NCI-H2196 (cell line): ENCODE data around the gene CLIC3.
A peak's percentile ranks its signal among the peaks of the same experiment; 100 is the strongest.

ENCODE experiments used
- DNase-seq: peaks from one replicate; lab custom pipeline; 2025; ENCODE audit not compliant: unreplicated experiment; lab: John Stamatoyannopoulos, UW

The CLIC3 gene

GRCh38 chr9:137031904-137032640, 35.7 kb upstream of the CLIC3 start, which contains the start of gene FUT7:
FUT7 (minus strand) TSS chr9:137032088; CDS start chr9:137031991, 97 bp downstream.
- no peak for DNase-seq

DNA sequence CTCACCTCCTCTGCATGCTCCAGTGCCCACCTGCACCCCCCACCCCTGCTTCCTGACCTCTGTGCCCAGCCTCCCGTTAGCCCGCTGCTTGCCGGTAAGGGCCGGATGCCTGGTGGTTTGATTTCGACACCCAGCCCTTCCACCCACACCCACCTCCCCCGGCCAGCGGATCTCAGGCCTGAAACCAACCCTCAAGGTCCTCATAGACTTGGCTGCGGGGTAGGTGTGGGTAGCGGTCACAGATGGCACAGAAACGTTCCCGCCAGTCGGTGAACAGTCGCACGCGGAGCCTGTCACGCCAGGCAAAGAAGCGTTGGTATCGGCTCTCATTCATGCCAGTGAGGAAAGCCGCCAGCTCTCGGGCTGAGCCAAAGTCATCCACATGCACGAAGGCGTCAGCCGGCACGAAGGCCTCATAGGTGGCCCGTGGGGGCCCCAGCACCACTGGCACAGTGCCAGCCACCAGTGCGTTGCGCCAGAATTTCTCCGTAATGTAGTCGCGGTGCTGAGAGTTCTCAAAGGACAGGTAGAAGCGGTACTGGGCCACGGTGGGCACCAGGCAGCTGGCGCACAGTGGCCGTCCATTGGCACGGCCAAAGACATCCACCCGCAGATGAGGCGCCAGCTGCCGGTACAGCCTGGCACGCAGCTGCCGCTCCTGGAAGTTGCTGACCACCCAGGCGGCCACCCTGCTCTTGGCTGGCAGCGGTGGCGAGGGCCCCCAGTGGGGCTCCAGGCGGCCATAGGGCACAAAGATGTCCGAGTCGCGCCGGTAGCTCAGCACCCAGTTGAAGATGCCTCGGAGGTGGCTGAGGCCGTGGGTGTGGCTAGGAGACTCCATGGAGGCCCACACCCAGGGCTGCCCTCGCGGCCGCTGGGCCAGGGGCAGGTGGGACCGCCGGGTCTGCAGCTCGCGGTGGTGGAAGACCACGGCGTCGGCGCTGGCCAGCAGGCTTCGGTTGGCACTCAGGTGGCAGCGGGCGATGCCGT, 34.5 kb upstream of the CLIC3 start:
- no peak for DNase-seq

DNA sequence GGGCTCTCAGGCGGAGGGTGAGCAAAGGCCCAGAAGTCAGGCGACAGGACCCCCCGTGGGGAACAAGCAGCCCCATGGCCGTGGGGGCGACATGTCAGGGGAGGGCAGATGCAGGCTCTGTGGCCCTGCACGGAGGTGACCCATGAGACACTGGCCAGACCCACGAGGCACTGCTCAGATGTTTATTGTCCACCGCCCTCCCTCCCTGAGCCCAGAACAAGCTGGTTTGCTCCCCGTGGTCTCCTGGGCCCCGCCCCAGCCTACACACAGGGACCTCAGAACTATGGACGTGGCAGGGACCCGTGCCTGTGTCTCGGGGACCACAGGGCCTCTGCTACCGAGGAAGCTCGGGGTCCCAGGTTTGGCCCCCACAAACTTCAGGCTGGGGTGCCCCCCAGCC, 33.6 kb upstream of the CLIC3 start:
- no peak for DNase-seq

DNA sequence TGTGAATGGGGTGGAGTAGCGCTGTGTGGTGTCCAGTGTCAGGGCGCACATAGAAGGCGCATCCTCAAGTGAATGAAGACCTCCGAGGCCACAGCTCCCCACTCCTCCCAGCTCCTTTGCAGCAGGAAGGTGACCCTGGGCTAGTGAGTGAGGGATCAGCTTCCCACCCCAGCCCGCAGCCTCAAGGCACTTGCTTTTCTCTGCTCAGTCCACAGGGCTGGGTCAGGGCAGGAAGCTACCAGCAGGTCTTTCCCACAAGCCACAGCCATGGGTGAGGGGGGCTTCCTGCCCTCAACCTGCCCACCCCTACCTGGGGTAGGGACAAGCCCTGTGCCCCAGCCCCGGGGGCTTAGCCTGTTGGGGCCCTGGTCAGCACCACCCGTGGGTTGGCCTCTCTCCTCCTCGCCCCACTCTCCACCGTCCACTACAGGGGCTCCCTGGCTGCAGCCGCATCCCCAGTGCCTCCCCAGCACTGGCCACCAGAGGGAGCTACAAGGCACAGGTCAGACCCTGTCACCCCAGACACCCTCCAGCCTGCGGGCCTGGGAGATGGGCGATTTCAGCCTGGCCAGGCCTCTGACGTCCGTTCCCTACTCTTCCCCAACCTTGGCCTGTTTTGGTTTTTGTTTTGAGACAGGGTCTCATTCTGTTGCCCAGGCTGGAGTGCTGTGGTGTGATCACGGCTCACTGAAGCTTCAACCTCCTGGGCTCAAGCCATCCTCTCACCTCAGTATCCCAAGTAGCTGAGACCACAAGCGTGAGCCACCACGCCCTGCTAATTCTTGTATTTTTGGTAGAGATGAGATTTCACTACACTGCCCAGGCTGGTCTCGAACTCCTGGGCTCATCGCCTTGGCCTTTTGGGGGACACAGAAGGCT, 32.9 kb upstream of the CLIC3 start:
- peak; percentile 73 for DNase-seq

- peak; percentile 84 for DNase-seq
These were observed 32.1 kb upstream of the CLIC3 start for GRCh38 chr9:137028263-137029057.

GRCh38 chr9:137027369-137028262, 31.2 kb upstream of the CLIC3 start, which contains the start of gene ABCA2:
ABCA2 (minus strand) TSS chr9:137028237; CDS start chr9:137028140, 97 bp downstream.
- no peak for DNase-seq

DNA sequence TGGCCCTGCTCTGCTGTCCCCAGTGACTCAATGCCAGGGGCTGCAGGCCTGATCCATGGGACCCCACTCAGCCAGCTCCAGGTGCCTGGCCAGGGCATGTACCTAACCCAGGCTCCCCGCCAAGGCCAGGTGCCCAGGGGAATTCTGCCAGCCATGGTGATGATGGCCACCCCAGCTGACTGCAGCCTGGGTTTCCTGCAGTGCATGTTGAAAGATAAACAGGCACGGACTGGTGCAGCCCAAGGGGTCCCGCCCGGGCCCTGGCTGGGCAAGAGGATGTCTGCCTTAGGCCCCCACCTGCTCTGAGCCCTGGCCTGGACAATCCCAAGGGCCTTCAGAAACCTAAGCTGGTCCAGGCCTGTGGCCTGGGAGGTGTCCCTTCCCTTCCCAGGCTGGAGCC, 30.5 kb upstream of the CLIC3 start:
- DNase-seq, result peak; percentile 14

GRCh38 chr9:137026384-137026783, 30.0 kb upstream of the CLIC3 start:
- DNase-seq, result no peak

DNA sequence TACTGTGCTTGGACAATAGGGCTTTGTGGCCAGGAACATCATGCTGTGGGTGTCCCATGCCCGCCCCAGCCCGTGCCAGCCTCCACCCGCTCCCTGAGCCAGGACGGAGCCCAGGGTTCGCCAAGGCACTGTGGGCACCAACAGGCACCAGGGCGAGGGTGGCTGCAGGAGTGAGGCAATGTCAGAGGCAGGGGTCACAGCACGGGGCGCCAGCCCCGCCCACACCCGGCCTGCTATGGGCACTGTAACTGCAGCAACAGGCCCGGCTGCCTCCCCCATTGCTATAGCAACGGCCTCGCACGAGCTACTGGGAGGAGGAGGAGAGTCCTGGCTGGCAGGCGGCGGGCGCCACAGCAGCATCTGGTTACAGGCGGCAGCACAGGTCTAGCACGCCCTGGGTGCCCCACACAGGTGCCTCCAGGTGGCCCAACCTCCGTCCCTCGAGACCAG, 29.2 kb upstream of the CLIC3 start:
- peak; percentile 95 for DNase-seq

DNA sequence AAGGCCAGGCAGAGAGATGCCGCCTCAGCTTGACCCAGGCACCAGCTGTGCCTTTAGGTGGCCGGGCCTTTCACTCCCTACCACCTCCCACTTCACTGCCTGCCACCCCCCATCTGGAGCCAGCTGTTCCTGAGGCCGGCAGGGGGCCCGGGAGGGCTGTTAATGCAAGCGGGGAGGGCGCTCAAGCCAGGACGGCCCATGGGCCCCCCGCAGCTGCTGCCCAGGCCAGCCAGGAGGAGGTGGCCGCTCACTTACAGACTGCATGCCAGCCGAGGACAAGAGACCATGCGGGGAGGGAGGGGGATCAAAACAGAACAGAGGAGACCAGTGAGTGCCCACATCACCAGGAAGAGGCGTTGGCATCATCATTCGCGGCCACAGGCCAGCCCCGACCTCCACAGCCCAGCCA, 27.2 kb upstream of the CLIC3 start:
- DNase-seq, result no peak

DNA sequence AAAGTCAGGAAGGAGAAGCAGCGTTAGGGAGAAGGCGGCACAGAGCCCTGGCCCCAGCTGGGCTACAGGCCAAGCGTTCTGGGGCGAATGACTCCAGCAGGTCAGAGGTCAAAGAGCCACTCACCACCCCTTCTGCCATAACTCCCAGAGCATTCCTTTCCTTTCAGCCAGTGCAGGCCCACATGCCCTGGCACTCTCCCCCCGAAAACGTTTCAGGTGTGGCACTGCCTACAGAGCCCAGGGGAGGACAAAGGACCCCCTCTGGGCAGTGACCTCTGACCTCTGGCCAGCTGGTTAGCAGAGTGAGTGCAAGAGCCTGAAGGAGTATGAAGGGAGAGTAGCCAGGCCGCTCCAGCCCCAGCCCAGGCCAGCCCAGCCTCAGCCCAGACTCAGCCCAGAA, 26.8 kb upstream of the CLIC3 start:
- DNase-seq, result no peak

- DNase-seq, result no peak
These were observed 26.3 kb upstream of the CLIC3 start for GRCh38 chr9:137022662-137023008.

DNA sequence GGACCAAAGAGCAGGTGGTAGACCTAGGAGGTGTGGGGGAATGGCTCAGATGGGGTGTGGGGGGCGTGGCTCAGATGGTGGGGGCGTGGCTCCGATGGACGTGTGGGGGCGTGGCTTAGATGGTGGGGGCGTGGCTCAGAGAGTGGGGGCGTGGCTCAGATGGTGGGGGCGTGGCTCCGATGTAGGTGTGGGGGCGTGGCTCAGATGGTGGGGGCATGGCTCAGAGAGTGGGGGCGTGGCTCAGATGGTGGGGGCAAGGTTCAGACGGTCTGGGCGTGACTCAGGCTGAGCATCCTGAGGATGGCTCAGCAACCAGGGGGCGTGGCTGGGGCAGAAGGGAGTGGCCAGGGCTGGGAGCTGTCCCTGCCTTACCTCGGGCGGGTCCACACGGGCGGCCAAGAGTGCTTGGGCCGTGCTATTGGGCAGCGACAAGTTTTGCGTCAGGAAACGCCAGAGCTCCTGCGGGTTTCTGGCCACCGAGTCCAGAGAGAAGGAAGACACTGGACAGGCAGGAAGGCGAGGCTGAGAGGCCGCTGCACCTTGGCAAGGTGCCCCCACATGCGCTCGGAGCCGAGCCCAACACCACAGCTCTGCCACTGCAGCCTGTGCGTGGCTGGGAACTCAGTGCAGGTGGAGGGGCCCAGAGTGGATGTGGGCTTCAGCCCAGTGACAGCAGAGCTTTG, 25.8 kb upstream of the CLIC3 start:
- DNase-seq, result peak; percentile 97

GRCh38 chr9:137021568-137021978, 25.2 kb upstream of the CLIC3 start:
- no peak for DNase-seq

DNA sequence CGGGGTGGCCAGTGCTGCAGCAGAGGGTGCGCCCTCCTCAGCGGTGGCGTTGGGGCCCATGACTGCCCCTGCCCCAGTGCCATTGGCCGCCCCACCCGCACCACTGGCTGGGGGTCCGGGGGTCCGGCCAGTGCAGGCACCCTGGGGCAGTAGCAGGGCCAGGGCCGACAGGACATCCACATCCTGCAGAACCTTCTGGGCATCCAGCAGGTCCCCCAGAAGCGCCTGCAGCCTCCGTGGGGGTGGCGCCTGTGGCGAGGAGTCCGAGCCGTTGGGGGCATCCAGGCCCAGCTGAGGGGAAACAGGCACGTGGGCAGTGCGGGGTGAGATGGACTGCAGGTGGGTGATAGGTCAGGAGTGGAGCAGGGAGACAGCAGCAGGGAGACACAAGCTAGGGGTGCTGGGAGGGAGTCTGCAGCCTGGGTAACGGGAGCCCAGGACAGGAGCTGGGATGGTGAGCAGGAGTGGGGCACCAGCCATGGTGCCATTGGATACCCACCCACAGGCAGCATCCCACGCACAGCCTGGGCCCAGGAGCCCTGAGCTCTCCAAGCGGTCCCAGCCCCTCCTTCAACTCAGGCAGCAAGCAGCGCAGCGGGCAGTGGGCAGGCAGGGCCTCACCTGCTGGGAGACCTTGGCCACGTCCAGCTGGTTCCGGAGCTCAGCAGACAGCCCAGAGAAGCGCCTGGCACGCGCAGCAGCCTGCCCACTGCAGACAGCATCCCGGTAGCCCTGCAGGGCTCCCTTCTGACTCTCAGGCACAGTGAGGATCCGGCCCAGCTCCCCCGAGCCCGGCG, 24.6 kb upstream of the CLIC3 start:
- DNase-seq, result no peak

DNA sequence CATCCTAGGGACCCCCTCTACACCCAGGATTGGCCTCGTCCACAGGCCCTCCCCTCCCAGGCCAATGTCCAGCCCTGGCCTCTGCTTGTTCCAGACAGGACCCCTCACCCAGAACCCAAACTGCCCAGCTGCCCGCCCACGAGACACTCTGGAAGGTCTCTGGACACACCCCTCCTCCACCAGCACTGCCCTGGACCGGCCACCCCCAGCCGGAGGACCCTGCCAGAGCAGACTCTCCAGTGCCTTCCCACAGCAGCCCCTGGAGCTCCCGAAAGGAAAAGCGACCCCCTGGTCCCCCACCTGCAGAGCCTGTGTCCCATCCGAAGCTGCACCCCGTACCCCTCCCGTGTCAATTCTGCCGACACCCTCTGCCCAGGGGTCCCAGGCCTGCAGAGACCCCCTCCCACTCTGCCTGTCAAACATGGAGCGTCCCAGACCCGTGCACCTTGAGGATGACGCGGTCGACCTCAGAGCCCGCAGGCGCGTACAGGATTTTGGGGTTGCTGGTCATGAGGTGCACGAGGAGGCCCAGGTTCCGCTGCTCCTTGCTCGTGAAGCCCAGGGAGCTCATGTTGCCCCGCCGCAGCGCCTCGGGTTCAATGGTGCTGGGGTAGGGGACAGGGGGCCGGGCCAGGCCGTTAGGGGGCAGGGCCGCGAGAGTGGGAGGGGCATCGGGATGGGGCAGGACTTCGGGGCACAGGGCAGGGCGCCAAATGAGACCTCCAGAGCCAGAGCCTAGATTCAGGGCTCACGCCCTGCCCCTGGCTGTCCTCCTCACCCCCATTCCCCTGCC, 23.7 kb upstream of the CLIC3 start:
- DNase-seq, result no peak
